RPMI8226 (cell line): ENCODE data around the gene MEAK7.
"Not testable (repeated sequence)": the region's sequence is repeated elsewhere in the genome, so short reads cannot be mapped to it uniquely, and the experiment has no call there.

Experiments
- DNase-seq: peaks from one replicate; pipeline ENCODE4 v3.0.0-alpha.2; 2015

Gene MEAK7

GRCh38 chr16:84532291-84532724, 27.8 kb upstream of the MEAK7 start:
- DNase-seq: no peak

DNA sequence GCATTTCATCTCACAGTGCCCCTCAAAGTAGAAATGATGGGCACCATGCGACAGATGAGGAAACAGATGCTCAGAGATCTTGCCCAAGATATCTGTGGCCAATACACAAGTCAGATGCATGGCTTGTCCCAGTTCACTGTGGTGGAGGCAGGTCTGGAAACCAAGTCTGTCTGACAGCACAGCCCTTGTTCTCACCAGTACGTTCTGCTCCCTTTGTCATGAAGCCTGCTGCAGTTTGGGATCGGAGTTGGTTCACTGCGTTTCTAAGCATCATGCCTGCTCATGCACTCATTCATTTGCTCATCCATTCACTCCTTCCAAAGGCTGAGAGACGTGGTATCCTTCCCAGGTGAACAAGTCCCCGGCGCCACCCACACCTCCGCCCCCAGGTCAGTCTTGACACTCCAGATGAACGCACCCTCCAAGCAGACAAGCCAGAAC, 27.2 kb upstream of the MEAK7 start:
- no peak for DNase-seq

GRCh38 chr16:84530590-84530989, 26.1 kb upstream of the MEAK7 start:
- DNase-seq: no peak

DNA sequence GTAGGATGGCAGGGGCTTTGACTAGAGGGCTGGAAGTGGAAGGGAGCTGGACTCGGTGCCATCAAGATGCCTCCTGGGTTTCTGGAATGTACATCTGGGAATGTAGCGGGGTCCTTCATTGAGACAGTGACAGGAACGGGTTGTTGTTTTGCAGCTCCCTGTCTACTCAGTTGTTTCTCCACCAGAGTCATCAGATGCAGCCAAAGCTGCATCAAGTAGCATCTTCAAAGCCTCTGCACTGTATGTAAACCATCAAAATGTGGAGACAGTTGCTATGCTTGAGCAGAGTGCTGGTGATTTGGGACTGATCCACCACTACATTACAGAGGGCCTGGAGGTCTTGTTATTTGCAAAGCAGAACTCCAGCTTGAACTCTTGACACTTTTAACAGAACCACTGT, 25.1 kb upstream of the MEAK7 start:
- no peak for DNase-seq

DNA sequence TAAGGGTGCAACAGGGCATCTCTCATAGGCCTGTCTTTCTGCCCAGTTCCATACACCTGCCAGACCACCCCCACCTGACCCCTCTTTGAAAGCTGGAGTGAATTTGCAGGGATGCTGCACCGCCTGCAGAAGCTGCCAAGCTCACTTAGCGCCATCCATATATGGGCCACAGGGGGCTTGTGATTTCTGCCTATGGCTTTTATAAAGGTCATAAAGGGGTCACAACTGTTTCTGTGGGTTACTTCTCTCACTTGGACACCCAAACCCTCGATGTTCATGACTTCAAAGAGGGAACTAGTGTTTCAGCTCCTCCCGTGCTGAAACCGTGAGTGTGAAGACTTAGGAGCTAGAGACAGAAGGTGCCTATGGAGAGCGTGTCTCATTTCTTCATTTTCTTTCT, 23.9 kb upstream of the MEAK7 start:
- no peak for DNase-seq

GRCh38 chr16:84527532-84528269, 23.2 kb upstream of the MEAK7 start:
- no peak for DNase-seq

- no peak for DNase-seq
Observed at GRCh38 chr16:84526794-84527531, 22.5 kb upstream of the MEAK7 start.

GRCh38 chr16:84524941-84525581, 20.6 kb upstream of the MEAK7 start:
- not testable (repeated sequence) for DNase-seq

GRCh38 chr16:84524346-84524920, 20.0 kb upstream of the MEAK7 start:
- DNase-seq: no peak

GRCh38 chr16:84521497-84521770, 17.0 kb upstream of the MEAK7 start:
- no peak for DNase-seq

GRCh38 chr16:84520725-84521496, 16.5 kb upstream of the MEAK7 start:
- no peak for DNase-seq

DNA sequence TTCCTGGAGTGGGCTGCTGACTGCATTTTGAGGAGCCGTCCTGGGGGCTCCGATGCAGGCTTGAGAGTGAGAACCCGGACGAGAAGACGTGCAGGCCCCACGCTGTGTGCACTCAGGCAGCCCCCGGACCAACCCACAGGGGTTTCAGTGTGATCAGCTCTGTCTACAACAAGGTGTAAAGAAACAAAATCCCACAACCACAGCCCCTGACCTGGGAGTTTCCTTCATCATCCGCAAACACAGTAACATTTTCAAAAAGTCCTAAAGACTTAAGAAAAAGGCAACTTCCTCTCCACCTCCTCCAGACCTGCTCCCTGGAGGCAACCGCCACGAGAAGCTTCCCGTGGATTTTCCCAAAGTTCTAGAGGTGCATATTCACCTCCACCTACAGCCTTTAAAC, 15.4 kb upstream of the MEAK7 start:
- no peak for DNase-seq

DNA sequence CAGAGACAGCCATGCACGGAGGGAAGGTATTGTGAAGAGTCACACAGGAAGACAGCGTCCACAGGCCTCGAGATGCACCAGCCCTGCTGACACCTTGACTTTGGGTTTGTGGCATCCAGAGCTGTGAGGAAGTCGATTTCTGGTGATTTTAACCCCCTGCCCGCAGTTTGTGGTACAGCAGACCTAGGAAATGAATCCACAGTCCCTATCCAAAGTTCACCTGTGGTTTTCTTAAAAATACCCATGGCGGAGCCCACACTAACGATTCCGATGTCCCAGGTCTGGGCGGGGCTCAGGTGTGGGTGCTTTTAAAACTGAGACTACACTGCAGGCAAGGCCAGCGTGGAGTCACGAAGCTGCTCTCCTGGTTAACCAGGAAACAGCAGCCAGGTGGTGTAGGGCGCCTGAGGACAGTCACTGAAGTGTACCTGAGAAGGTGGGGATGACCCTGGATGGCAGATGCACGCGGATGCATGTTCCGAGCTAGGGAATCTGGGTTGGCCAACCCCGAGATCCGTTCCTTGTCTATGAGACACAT, 14.4 kb upstream of the MEAK7 start:
- DNase-seq: peak; percentile 8

- DNase-seq: not testable (repeated sequence)
Observed at GRCh38 chr16:84518220-84518619, 13.8 kb upstream of the MEAK7 start.

DNA sequence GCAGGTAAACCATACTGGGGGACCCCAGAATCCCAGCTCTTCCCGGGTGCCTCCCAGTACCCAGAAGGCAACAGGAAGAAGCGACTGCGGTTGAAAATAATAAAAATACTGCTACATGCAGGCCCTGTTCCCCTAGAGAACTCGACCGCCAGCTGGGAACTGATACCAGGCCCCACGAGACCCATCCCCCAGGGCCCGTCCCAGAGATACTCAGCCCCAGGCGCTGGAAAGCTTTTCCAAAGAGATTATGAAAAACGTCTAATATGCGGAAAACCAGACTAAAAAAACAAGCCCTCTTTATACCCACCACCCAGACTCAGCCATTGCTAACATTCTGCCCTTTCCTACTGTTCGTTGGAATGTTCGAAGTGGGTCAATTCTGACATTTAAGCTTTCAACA, 12.9 kb upstream of the MEAK7 start:
- DNase-seq: no peak

- DNase-seq: peak; percentile 68
Observed at GRCh38 chr16:84514874-84515835, 10.7 kb upstream of the MEAK7 start.

DNA sequence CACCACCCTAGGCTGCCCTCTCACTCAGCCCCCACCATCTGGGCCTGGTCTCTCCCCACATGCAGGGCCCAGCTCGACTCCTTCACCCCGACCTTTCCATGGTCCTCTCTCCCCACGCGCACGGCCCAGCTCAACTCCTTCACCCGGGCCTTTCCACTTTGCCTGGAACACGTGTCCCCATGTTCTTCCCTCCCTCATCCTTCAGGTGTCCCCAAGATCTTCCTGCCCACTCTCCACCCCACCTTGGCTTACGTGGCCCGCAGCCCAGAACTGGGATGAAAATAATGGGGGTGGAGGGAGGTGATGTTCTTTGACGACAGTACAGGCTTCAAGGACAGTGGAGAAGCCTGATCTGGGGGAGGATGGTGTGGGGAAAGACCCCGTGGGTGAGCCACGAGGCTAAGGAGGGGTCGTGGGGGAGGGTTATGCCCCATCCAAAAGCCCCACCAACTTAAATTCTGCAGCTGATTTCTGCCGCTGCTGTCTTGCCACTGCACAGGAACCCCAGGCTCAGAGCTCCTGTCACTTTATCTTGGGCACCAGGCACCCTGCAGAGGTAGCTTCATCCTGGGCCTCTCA, 9.9 kb upstream of the MEAK7 start:
- no peak for DNase-seq

DNA sequence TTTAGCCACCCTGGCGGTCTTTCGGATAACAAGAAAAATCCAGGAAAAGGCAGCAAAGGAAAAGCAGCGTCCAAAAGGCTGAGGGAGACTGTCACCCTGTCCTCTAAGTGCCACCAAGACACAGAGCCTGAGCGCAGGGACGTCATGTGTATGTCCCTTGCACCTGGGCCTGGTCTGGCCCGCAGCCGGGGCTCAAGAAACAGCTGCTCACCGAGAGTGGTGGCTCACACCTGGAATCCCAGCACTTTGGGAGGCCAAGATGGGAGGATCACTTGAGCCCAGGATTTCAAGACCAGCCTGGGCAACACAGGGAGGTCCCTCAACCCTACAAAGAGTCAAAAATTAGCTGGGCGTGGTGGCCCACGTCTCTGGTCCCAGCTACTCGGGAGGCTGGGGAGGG, 9.2 kb upstream of the MEAK7 start:
- no peak for DNase-seq

- no peak for DNase-seq
Observed at GRCh38 chr16:84513123-84513522, 8.7 kb upstream of the MEAK7 start.

DNA sequence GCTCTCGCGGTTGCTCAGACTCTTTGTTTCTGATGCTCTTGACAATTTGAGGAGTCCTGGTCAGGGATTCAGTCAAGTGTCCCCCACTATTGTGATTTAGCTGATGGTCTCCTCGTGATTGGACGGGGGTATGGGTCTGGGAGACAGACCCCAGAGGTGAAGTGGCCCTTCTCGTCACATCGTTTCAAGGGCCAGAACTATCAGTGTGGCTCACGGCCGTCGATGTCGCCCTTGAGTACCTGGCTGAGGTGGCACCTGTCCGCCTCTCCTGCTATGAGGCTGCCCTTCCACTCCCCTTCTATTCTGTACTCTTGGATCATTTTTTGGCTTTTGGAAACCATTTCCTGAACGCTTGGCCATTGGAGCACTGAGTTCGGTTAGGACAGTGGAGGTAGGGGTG, 7.4 kb upstream of the MEAK7 start:
- no peak for DNase-seq

DNA sequence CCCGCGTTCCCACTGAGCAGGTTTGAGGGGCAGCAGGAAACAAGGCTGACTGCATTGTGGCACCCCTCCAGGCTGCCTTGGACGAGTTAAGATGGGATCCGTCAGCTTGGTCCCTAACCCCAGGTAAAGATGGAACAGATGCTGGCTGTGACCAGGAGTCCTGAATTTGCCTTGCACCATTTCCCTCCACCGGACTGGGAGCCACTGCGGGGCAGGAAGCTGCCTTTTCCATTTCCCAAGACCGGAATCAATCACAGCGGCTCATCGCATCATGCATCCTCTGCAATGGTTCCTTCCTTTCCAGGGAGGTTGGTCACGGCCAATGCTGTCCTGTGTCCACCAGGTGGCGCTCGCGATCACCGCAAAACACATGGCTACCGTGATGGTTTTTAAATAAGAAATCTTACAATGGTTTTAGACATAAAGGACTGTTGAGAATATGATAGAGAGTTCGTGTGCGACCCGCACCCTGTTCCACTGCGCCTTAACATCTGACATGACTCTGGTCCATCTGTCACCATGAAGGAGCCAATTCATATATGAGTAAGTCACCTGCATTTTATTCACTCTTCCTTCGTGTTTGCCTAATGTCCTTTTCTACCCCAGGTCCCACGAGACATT, 6.8 kb upstream of the MEAK7 start:
- DNase-seq: peak; percentile 63
